Tibial nerve (tissue), 4 donors: ENCODE results near the gene NOS2.

Experiments used
- EP300 ChIP-seq, 2 donors: sonication (generic); formaldehyde crosslinking; IDR thresholded peaks; one replicate each; pipeline ENCODE4 v1.6.1; 2017; ENCODE audit warnings: antibody characterized with exemption in 2 of 2, mild to moderate bottlenecking in 1 of 2
- TF ChIP-seq, protein P1 (sequence below), 5 experiments: fragments of 200-600 bp in 3 of 5; fragments of 450-650 bp in 2 of 5; sonication (generic) in 3 of 5; IDR thresholded peaks; one replicate each; pipeline ENCODE4 v1.5.1; 2016 to 2019; ENCODE audit warnings: antibody characterized with exemption in 5 of 5, mild to moderate bottlenecking in 3 of 5, moderate library complexity in 2 of 5

DNA sequence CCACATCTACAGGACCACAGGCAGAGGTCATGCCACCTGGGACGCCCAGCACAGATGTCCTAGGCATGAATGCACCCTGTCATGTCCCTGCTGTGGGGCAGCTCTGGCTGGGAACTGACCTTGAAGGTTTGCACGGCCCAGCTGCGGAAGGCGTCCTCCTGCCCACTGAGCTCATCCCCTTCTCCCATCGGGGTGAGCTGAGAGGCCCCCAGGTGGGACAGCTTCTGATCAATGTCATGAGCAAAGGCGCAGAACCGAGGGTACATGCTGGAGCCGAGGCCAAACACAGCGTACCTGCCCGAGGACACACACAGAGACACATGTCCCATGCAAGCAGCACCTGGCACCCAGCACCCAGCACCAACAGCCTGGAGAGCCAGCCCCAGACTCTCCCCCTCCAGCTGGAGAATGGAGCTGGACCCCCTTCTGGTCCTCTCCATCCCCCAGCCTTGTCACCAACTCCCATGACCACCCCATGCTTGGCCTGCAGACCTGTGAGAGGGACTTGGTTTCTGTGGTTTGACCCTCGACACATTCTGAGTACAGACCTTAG is 31.4 kb downstream of the NOS2 start:
- TF ChIP-seq, protein P1, sequence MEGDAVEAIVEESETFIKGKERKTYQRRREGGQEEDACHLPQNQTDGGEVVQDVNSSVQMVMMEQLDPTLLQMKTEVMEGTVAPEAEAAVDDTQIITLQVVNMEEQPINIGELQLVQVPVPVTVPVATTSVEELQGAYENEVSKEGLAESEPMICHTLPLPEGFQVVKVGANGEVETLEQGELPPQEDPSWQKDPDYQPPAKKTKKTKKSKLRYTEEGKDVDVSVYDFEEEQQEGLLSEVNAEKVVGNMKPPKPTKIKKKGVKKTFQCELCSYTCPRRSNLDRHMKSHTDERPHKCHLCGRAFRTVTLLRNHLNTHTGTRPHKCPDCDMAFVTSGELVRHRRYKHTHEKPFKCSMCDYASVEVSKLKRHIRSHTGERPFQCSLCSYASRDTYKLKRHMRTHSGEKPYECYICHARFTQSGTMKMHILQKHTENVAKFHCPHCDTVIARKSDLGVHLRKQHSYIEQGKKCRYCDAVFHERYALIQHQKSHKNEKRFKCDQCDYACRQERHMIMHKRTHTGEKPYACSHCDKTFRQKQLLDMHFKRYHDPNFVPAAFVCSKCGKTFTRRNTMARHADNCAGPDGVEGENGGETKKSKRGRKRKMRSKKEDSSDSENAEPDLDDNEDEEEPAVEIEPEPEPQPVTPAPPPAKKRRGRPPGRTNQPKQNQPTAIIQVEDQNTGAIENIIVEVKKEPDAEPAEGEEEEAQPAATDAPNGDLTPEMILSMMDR (IDR thresholded peaks at IDR 0.05) = no peak
- TF ChIP-seq EP300 (IDR thresholded peaks at IDR 0.05) = no peak
